ENCODE data around the gene UROD. TPM values are rescaled to one million over a fixed set of nuclear protein-coding genes. Genes with fewer than 3 reads are reported as not detected.

UROD gene
- total and polyA plus RNA-seq, 2 experiments from 2014 or later: 82.4 to 108 TPM

DNA sequence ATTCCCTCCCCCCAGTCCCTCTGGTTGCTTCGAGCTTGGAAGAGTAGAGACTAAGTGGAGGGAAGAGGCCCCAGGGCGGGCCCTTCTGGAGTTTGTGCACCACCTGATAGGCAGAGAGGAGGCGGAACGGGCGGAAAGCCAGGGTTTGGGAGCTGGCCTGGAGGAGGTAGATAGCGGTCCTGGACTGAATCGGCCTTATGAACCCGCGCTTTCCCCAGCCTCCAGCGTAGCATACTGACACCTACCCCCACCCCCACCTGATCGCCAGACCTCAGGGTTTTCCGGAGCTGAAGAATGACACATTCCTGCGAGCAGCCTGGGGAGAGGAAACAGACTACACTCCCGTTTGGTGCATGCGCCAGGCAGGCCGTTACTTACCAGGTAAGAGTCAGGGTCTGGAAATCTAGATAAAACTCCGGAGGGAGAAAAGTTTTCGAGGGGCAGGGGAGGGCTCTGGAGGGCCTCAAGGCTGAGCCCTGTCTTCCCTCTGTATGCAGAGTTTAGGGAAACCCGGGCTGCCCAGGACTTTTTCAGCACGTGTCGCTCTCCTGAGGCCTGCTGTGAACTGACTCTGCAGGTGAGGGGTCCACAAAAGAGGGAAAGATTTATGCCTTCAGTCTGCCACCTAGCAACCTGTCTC lies 705 bp downstream of the UROD start:
- H3F3A ChIP-seq (replicated peaks; ENCODE audit: low read depth): no peaks in the 10 kb centered on the region
- DNase-seq (ENCODE audit: low spot score): peak; percentile 71
- no peaks in the 10 kb centered on the region for H3K9me2 ChIP-seq (ENCODE audit: insufficient read depth)
- Mint-ChIP-seq H3K4me3 (peak overlapping the region; percentile 75), H3K36me3 (ENCODE audit: low read depth) (peaks cover 22% of the 10 kb centered on the region), H3K27me3 (ENCODE audit: insufficient read depth, low read depth, poor library complexity) (peaks cover 15% of the 10 kb centered on the region), H3K4me1 (peaks cover 27% of the 10 kb centered on the region), H3K27ac (peak overlapping the region; percentile 75), H3K9me3 (no peaks in the 10 kb centered on the region)
- H3K27ac ChIP-seq (ENCODE audit: low read depth): peak overlapping the region; percentile 71; the same call in 1 of the 2 replicates
- peak overlapping the region; percentile 82 for H3K4me2 ChIP-seq
- no peaks in the 10 kb centered on the region for H3K27me3 ChIP-seq (ENCODE audit: insufficient read depth)
- peak overlapping the region; percentile 52; the same call in 1 of the 2 replicates for H2AFZ ChIP-seq
- H4K20me1 ChIP-seq (replicated peaks; ENCODE audit: insufficient read depth): no peaks in the 10 kb centered on the region
- peaks cover 12% of the 10 kb centered on the region for H3K4me1 ChIP-seq (ENCODE audit: insufficient read depth)
- peak overlapping the region; percentile 68 for H3K4me3 ChIP-seq
- H3K79me2 ChIP-seq (replicated peaks; ENCODE audit: insufficient read depth): peaks cover 12% of the 10 kb centered on the region
- TF ChIP-seq, protein P1, sequence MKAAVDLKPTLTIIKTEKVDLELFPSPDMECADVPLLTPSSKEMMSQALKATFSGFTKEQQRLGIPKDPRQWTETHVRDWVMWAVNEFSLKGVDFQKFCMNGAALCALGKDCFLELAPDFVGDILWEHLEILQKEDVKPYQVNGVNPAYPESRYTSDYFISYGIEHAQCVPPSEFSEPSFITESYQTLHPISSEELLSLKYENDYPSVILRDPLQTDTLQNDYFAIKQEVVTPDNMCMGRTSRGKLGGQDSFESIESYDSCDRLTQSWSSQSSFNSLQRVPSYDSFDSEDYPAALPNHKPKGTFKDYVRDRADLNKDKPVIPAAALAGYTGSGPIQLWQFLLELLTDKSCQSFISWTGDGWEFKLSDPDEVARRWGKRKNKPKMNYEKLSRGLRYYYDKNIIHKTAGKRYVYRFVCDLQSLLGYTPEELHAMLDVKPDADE (IDR thresholded peaks at IDR 0.05): no peak
- TF ChIP-seq EZH2 (IDR thresholded peaks at IDR 0.05; ENCODE audit: low read depth, unreplicated experiment) (no peak), ZNF114 (CRISPR knock-in tag; IDR thresholded peaks at IDR 0.05) (no peak), JUNB (IDR thresholded peaks at IDR 0.05; ENCODE audit: unreplicated experiment) (no peak), POLR2AphosphoS5 (IDR thresholded peaks at IDR 0.05; ENCODE audit: low read depth) (no peak), CREB1 (CRISPR knock-in tag; IDR thresholded peaks at IDR 0.05; ENCODE audit: low read depth) (no peak), EZH2phosphoT487 (IDR thresholded peaks at IDR 0.05; ENCODE audit: unreplicated experiment) (no peak), STAT1 (IDR thresholded peaks at IDR 0.05; ENCODE audit: unreplicated experiment) (no peak), ZNF331 (CRISPR knock-in tag; IDR thresholded peaks at IDR 0.05; ENCODE audit: low read depth) (no peak), NANOG (IDR thresholded peaks at IDR 0.05; ENCODE audit: borderline replicate concordance) (no peak)
- TF ChIP-seq, protein P2, sequence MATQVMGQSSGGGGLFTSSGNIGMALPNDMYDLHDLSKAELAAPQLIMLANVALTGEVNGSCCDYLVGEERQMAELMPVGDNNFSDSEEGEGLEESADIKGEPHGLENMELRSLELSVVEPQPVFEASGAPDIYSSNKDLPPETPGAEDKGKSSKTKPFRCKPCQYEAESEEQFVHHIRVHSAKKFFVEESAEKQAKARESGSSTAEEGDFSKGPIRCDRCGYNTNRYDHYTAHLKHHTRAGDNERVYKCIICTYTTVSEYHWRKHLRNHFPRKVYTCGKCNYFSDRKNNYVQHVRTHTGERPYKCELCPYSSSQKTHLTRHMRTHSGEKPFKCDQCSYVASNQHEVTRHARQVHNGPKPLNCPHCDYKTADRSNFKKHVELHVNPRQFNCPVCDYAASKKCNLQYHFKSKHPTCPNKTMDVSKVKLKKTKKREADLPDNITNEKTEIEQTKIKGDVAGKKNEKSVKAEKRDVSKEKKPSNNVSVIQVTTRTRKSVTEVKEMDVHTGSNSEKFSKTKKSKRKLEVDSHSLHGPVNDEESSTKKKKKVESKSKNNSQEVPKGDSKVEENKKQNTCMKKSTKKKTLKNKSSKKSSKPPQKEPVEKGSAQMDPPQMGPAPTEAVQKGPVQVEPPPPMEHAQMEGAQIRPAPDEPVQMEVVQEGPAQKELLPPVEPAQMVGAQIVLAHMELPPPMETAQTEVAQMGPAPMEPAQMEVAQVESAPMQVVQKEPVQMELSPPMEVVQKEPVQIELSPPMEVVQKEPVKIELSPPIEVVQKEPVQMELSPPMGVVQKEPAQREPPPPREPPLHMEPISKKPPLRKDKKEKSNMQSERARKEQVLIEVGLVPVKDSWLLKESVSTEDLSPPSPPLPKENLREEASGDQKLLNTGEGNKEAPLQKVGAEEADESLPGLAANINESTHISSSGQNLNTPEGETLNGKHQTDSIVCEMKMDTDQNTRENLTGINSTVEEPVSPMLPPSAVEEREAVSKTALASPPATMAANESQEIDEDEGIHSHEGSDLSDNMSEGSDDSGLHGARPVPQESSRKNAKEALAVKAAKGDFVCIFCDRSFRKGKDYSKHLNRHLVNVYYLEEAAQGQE (IDR thresholded peaks at IDR 0.05; ENCODE audit: unreplicated experiment): no peak
- TF ChIP-seq, protein P3, sequence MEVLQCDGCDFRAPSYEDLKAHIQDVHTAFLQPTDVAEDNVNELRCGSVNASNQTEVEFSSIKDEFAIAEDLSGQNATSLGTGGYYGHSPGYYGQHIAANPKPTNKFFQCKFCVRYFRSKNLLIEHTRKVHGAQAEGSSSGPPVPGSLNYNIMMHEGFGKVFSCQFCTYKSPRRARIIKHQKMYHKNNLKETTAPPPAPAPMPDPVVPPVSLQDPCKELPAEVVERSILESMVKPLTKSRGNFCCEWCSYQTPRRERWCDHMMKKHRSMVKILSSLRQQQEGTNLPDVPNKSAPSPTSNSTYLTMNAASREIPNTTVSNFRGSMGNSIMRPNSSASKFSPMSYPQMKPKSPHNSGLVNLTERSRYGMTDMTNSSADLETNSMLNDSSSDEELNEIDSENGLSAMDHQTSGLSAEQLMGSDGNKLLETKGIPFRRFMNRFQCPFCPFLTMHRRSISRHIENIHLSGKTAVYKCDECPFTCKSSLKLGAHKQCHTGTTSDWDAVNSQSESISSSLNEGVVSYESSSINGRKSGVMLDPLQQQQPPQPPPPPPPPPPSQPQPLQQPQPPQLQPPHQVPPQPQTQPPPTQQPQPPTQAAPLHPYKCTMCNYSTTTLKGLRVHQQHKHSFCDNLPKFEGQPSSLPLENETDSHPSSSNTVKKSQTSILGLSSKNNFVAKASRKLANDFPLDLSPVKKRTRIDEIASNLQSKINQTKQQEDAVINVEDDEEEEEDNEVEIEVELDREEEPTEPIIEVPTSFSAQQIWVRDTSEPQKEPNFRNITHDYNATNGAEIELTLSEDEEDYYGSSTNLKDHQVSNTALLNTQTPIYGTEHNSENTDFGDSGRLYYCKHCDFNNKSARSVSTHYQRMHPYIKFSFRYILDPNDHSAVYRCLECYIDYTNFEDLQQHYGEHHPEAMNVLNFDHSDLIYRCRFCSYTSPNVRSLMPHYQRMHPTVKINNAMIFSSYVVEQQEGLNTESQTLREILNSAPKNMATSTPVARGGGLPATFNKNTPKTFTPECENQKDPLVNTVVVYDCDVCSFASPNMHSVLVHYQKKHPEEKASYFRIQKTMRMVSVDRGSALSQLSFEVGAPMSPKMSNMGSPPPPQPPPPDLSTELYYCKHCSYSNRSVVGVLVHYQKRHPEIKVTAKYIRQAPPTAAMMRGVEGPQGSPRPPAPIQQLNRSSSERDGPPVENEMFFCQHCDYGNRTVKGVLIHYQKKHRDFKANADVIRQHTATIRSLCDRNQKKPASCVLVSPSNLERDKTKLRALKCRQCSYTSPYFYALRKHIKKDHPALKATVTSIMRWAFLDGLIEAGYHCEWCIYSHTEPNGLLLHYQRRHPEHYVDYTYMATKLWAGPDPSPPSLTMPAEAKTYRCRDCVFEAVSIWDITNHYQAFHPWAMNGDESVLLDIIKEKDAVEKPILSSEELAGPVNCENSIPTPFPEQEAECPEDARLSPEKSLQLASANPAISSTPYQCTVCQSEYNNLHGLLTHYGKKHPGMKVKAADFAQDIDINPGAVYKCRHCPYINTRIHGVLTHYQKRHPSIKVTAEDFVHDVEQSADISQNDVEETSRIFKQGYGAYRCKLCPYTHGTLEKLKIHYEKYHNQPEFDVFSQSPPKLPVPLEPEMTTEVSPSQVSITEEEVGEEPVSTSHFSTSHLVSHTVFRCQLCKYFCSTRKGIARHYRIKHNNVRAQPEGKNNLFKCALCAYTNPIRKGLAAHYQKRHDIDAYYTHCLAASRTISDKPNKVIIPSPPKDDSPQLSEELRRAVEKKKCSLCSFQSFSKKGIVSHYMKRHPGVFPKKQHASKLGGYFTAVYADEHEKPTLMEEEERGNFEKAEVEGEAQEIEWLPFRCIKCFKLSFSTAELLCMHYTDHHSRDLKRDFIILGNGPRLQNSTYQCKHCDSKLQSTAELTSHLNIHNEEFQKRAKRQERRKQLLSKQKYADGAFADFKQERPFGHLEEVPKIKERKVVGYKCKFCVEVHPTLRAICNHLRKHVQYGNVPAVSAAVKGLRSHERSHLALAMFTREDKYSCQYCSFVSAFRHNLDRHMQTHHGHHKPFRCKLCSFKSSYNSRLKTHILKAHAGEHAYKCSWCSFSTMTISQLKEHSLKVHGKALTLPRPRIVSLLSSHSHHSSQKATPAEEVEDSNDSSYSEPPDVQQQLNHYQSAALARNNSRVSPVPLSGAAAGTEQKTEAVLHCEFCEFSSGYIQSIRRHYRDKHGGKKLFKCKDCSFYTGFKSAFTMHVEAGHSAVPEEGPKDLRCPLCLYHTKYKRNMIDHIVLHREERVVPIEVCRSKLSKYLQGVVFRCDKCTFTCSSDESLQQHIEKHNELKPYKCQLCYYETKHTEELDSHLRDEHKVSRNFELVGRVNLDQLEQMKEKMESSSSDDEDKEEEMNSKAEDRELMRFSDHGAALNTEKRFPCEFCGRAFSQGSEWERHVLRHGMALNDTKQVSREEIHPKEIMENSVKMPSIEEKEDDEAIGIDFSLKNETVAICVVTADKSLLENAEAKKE (CRISPR knock-in tag; IDR thresholded peaks at IDR 0.05): no peak
- TF ChIP-seq, protein P4, sequence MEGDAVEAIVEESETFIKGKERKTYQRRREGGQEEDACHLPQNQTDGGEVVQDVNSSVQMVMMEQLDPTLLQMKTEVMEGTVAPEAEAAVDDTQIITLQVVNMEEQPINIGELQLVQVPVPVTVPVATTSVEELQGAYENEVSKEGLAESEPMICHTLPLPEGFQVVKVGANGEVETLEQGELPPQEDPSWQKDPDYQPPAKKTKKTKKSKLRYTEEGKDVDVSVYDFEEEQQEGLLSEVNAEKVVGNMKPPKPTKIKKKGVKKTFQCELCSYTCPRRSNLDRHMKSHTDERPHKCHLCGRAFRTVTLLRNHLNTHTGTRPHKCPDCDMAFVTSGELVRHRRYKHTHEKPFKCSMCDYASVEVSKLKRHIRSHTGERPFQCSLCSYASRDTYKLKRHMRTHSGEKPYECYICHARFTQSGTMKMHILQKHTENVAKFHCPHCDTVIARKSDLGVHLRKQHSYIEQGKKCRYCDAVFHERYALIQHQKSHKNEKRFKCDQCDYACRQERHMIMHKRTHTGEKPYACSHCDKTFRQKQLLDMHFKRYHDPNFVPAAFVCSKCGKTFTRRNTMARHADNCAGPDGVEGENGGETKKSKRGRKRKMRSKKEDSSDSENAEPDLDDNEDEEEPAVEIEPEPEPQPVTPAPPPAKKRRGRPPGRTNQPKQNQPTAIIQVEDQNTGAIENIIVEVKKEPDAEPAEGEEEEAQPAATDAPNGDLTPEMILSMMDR (conservative IDR thresholded peaks at IDR 0.05; ENCODE audit: low read depth in 2 of 2): no peak
- no peaks in the 10 kb centered on the region for H3K36me3 ChIP-seq (ENCODE audit: insufficient read depth)
- peak; percentile 10 for ATAC-seq

All from GM23338 (cell line).